PC-9 (cell line): ENCODE data around the gene PTGES. TPM values are rescaled to one million over a fixed set of nuclear protein-coding genes. Genes with fewer than 3 reads are reported as not detected.
"Not testable (repeated sequence)": the region's sequence is repeated elsewhere in the genome, so short reads cannot be mapped to it uniquely, and the experiment has no call there.

Experiments
- Bru-seq: library from RNA; stranded (reverse); fragments of 400-500 nt; gene quantifications from one replicate; lab custom pipeline; 2021; lab: Mats Ljungman, UMichigan
- BruChase-seq, 2 experiments: library from RNA; stranded (reverse); fragments of 400-500 nt; gene quantifications; one replicate each; lab custom pipeline; 2021; lab: Mats Ljungman, UMichigan
- BruUV-seq: library from RNA; stranded (reverse); fragments of 400-500 nt; replicated peaks from 2 replicates; lab custom pipeline; 2021; lab: Mats Ljungman, UMichigan
- CTCF ChIA-PET: fragments of 300-600 bp; sonication (Branson Sonifier 250); formaldehyde crosslinking; loops from one replicate; lab custom pipeline; 2022; ENCODE audit warnings: antibody characterized with exemption; lab: Charles Lee
- POLR2A ChIA-PET: fragments of 300-600 bp; sonication (Branson Sonifier 250); formaldehyde crosslinking; loops from one replicate; lab custom pipeline; 2022; ENCODE audit warnings: antibody characterized with exemption; ENCODE audit not compliant: unreplicated experiment; lab: Charles Lee
- DNase-seq, 2 experiments: peaks; one replicate each; pipeline versions ENCODE4 v3.0.0 to v3.0.0-alpha.2; 2015 to 2022; ENCODE audit warnings: mixed read lengths in 1 of 2
- H2AFZ ChIP-seq: fragments of 200-600 bp; sonication (generic); 2 replicates; pipeline ENCODE4 v1.8.1; 2017; ENCODE audit warnings: antibody characterized with exemption
- H3F3A ChIP-seq: fragments of 200-600 bp; sonication (generic); 2 replicates; pipeline ENCODE4 v1.8.1; 2017; ENCODE audit warnings: antibody characterized with exemption, mild to moderate bottlenecking, low read depth; ENCODE audit not compliant: insufficient read depth
- H3K27ac ChIP-seq: fragments of 200-600 bp; sonication (generic); 2 replicates; pipeline ENCODE4 v1.6.1; 2016; ENCODE audit warnings: mixed run types
- H3K27me3 ChIP-seq: fragments of 200-600 bp; sonication (generic); 2 replicates; pipeline ENCODE4 v1.6.1; 2016; ENCODE audit warnings: low read depth, mixed run types; ENCODE audit not compliant: insufficient read depth
- H3K36me3 ChIP-seq: fragments of 200-600 bp; sonication (generic); 2 replicates; pipeline ENCODE4 v1.6.1; 2016; ENCODE audit warnings: low read depth, mixed run types
- H3K4me1 ChIP-seq: fragments of 200-600 bp; sonication (generic); replicated peaks from 2 replicates; pipeline ENCODE4 v1.6.1; 2016; ENCODE audit warnings: mixed run types; ENCODE audit not compliant: insufficient read depth
- H3K4me2 ChIP-seq: fragments of 200-600 bp; sonication (generic); 2 replicates; pipeline ENCODE4 v1.6.1; 2017; ENCODE audit warnings: mixed run types
- H3K4me3 ChIP-seq: fragments of 200-600 bp; sonication (generic); 2 replicates; pipeline ENCODE4 v1.6.1; 2016; ENCODE audit warnings: mixed run types
- H3K79me2 ChIP-seq: fragments of 200-600 bp; sonication (generic); 2 replicates; pipeline ENCODE4 v1.6.1; 2017; ENCODE audit warnings: low read depth, mixed run types
- H3K9me2 ChIP-seq: fragments of 200-600 bp; sonication (generic); 2 replicates; pipeline ENCODE4 v1.8.1; 2017; ENCODE audit warnings: mild to moderate bottlenecking; ENCODE audit not compliant: insufficient read depth
- H3K9me3 ChIP-seq: fragments of 200-600 bp; sonication (generic); 2 replicates; pipeline ENCODE4 v1.8.1; 2016; ENCODE audit warnings: low read depth; ENCODE audit not compliant: insufficient read depth
- H4K20me1 ChIP-seq: fragments of 200-600 bp; sonication (generic); 2 replicates; pipeline ENCODE4 v1.8.1; 2017; ENCODE audit not compliant: insufficient read depth
- EZH2 ChIP-seq: fragments of 200-600 bp; sonication (generic); IDR thresholded peaks from 2 replicates; pipeline ENCODE4 v1.8.0; 2017; ENCODE audit warnings: antibody characterized with exemption, low read depth
- intact Hi-C: fragments of 100-400 bp; cut with micrococcal nuclease; formaldehyde crosslinking; loops from one replicate; pipeline ENCODE4 v1.10.0; 2022; ENCODE audit not compliant: unreplicated experiment
- long read RNA-seq: library from polyadenylated mRNA; stranded (forward); transcript quantifications from one replicate; pipeline ENCODE4 v2.0.0, GENCODE V29; 2022
- total RNA-seq: library from RNA; stranded (reverse); gene quantifications from 2 replicates; pipeline ENCODE4 v1.2.3, GENCODE V29; 2021
- TF ChIP-seq, protein P1 (sequence below): fragments of 200-600 bp; sonication (generic); conservative IDR thresholded peaks from 2 replicates; pipeline ENCODE4 v1.6.1; 2017; ENCODE audit warnings: mixed run types, antibody characterized with exemption, mild to moderate bottlenecking, moderate library complexity

PTGES gene, protein sequence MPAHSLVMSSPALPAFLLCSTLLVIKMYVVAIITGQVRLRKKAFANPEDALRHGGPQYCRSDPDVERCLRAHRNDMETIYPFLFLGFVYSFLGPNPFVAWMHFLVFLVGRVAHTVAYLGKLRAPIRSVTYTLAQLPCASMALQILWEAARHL
- total RNA-seq = 116 and 119 TPM in 2 replicates
- percentile 92 among the genes with signal in this experiment for Bru-seq, nascent RNA
- percentile 93 among the genes with signal in this experiment for BruChase-seq, experiment 1, labeled RNA remaining after a 2-hour chase
- percentile 97 among the genes with signal in this experiment for BruChase-seq, experiment 2, labeled RNA remaining after a 6-hour chase
- long read RNA-seq, transcript PTGES-201 (3 exons, 1,774 nt) = major isoform, 48 of 75 reads
- long read RNA-seq, partial matches to known transcripts = 0 of 75 reads
- long read RNA-seq, other reads (novel, unspliced or antisense) = 26 of 75 reads

DNA sequence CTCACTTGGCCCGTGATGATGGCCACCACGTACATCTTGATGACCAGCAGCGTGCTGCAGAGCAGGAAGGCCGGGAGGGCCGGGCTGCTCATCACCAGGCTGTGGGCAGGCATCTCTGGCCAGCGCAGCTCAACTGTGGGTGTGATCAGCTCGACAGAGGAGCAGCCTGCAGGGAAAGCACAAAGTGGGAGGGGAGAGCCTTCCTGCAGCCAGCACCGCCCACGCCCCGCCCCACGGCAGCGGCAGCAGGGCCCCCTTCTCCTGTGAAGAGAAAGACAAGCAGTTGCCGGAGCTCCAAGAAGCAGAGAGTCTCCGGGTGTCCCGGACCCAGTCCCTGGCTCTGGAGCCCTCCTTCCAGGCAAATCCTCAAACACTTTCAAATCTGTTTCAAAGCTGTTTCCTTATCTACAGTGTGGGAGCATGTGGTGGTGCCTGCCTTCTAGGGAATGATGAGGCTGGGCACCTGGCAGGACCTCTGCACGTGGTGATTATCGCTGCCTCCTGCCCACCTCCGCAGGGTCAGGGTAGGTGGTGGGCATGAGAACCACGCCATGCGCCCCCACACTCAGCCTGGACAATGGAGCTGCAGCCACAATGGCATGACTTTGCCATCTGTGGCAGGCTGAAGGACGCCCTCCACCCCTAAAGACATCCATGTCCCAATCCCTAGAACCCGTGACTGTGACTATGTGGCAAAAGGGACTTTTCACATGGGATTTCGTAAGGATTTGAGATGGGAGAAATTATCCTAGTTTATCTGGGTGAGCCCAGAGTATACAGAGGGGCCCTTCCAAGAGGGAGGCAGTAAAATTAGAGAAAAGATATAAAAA, at the start of gene PTGES:
TSS of gene PTGES (minus strand) at position 143 of the 830 bp plus-strand sequence. CDS start at position 113, 30 bp downstream.
- intact Hi-C loops = loop anchor here (10.0 kb wide), 1 partner anchor 268 kb away; no protein-coding TSS in a partner anchor
- CTCF ChIA-PET = no interaction called here
- peaks cover 16% of the 10 kb centered on the region; the same call in 1 of the 2 replicates for H3K36me3 ChIP-seq
- H3K27me3 ChIP-seq = no peaks in the 10 kb centered on the region
- no peak within 1 kb of the TSS for H2AFZ ChIP-seq
- TSS peak; percentile 29 for BruUV-seq
- POLR2A ChIA-PET = interaction anchor here (0.6 to 1.1 kb wide), 5 partner anchors 9 to 260 kb away, joined by 3 to 9 read pairs (median 7); no protein-coding TSS in a partner anchor
- H3K27ac ChIP-seq = peak within 1 kb of the TSS; percentile 94
- H3K9me3 ChIP-seq = no peaks in the 10 kb centered on the region
- H3K4me2 ChIP-seq = peak within 1 kb of the TSS; percentile 90
- no peak for TF ChIP-seq EZH2
- TF ChIP-seq, protein P1, sequence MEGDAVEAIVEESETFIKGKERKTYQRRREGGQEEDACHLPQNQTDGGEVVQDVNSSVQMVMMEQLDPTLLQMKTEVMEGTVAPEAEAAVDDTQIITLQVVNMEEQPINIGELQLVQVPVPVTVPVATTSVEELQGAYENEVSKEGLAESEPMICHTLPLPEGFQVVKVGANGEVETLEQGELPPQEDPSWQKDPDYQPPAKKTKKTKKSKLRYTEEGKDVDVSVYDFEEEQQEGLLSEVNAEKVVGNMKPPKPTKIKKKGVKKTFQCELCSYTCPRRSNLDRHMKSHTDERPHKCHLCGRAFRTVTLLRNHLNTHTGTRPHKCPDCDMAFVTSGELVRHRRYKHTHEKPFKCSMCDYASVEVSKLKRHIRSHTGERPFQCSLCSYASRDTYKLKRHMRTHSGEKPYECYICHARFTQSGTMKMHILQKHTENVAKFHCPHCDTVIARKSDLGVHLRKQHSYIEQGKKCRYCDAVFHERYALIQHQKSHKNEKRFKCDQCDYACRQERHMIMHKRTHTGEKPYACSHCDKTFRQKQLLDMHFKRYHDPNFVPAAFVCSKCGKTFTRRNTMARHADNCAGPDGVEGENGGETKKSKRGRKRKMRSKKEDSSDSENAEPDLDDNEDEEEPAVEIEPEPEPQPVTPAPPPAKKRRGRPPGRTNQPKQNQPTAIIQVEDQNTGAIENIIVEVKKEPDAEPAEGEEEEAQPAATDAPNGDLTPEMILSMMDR = no peak
- 0 out of 2 replicates have a peak, but pooled peaks cover 4% of the 10 kb centered on the region for H4K20me1 ChIP-seq
- H3K4me1 ChIP-seq = peaks cover 61% of the 10 kb centered on the region
- peak within 1 kb of the TSS; percentile 85 for H3K4me3 ChIP-seq
- peaks cover 42% of the 10 kb centered on the region for H3K79me2 ChIP-seq
- no peaks in the 10 kb centered on the region for H3K9me2 ChIP-seq
- DNase-seq = peak; percentile 84 to 94
- peaks cover 47% of the 10 kb centered on the region for H3F3A ChIP-seq

DNA sequence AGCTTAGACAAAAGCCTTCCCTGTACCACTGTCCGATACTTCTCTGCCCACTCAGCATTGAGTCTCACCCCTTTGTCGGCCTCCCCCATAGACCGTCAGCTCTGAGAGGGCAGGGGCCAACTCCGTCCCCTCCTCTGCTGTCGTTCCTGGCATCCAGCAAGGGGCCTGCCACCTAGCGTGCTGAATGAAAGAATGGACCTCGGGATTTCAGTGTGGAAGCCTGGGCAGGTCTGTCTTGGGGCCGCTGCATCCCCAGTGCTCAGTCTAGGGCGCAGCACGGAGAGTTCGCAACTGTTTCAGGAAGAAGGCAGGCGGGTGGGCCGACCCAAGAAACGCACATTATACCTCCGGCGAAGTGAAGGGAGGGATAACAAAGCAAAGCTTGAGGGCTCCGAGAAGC, 48.7 kb upstream of the PTGES start:
- POLR2A ChIA-PET = no interaction called here
- peaks cover 7% of the 10 kb centered on the region for H3K4me1 ChIP-seq
- peaks cover 25% of the 10 kb centered on the region; the same call in 1 of the 2 replicates for H3F3A ChIP-seq
- no TSS peak for BruUV-seq
- no peak for TF ChIP-seq EZH2
- TF ChIP-seq, protein P1 = no peak
- no peaks in the 10 kb centered on the region for H3K9me3 ChIP-seq
- intact Hi-C loops = no loop called here
- no peaks in the 10 kb centered on the region for H4K20me1 ChIP-seq
- CTCF ChIA-PET = no interaction called here
- H3K4me3 ChIP-seq = no peak overlapping the region
- no peaks in the 10 kb centered on the region for H3K36me3 ChIP-seq
- H3K79me2 ChIP-seq = peaks cover 11% of the 10 kb centered on the region
- H2AFZ ChIP-seq = no peak overlapping the region
- no peak overlapping the region for H3K4me2 ChIP-seq
- H3K9me2 ChIP-seq = no peaks in the 10 kb centered on the region
- no peak for DNase-seq
- H3K27ac ChIP-seq = no peak overlapping the region
- no peaks in the 10 kb centered on the region for H3K27me3 ChIP-seq

DNA sequence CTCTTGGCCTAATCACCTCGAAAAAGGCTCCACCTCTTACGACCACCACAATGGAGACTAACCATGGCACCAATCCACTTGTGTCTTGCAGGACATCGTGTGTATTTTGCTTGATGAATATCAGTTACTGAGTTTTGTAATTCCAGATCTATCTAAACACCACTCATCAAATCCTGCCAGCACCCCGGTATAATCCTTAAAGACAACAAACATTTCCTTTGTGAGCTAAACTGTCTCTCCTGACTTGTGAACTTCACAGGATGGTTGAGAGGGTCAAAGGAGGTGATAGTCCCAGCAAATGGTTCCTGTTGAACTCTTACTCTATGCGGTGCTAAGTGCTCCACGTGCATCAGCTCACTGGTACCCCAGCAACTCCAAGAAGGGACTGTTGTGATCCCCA, 46.1 kb upstream of the PTGES start:
- Histone ChIP-seq H3K4me2 (no peak overlapping the region), H3K9me2 (no peaks in the 10 kb centered on the region), H3K36me3 (no peaks in the 10 kb centered on the region), H3K4me3 (no peak overlapping the region), H3K27ac (no peak overlapping the region), H2AFZ (no peak overlapping the region), H3K4me1 (peaks cover 2% of the 10 kb centered on the region), H3F3A (peaks cover 23% of the 10 kb centered on the region; the same call in 1 of the 2 replicates), H3K9me3 (no peaks in the 10 kb centered on the region), H3K27me3 (0 out of 2 replicates have a peak, but pooled peaks cover 7% of the 10 kb centered on the region), H3K79me2 (peaks cover 5% of the 10 kb centered on the region), H4K20me1 (no peaks in the 10 kb centered on the region)
- ChIA-PET POLR2A (no interaction called here), CTCF (interaction anchor here (0.6 kb wide), 1 partner anchor 34 kb away, joined by 3 read pairs; no protein-coding TSS in a partner anchor)
- TF ChIP-seq, protein P1 = no peak
- no peak for TF ChIP-seq EZH2
- DNase-seq = no peak
- intact Hi-C loops = no loop called here
- no TSS peak for BruUV-seq

DNA sequence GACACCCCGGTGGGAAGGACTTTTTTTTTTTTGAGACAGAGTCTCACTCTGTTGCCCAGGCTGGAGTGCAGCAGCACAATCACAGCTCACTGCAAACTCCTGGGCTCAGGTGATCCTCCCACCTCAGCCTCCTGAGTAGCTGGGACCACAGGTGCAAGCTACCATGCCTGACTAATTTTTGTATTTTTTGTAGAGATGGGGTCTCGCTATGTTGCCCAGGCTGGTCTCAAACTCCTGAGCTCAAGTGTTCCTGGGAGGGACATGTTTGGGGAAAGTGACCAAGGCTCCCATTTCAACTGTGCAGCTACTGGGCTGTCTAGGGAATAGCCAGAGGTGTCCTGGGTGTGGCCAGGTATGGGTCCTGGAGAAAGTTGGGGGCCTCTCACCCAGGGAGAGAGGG, 43.2 kb upstream of the PTGES start:
- H3K4me2 ChIP-seq, H4K20me1 ChIP-seq, H3K79me2 ChIP-seq, BruUV-seq, H3K27ac ChIP-seq, DNase-seq, H2AFZ ChIP-seq, H3K4me3 ChIP-seq, H3K9me3 ChIP-seq, H3K4me1 ChIP-seq, H3K9me2 ChIP-seq, H3K36me3 ChIP-seq, CTCF ChIA-PET, intact Hi-C loops: not testable (repeated sequence)
- Histone ChIP-seq H3F3A (peaks cover 18% of the 10 kb centered on the region; the same call in 1 of the 2 replicates), H3K27me3 (0 out of 2 replicates have a peak, but pooled peaks cover 20% of the 10 kb centered on the region)
- POLR2A ChIA-PET = interaction anchor here (0.6 kb wide), 1 partner anchor 25 kb away, joined by 3 read pairs; no protein-coding TSS in a partner anchor
